NCI-H510A (cell line): ENCODE data around the gene MAP3K5.

Source experiments
- DNase-seq: peaks from one replicate; lab custom pipeline; 2025; lab: John Stamatoyannopoulos, UW

MAP3K5 gene

DNA sequence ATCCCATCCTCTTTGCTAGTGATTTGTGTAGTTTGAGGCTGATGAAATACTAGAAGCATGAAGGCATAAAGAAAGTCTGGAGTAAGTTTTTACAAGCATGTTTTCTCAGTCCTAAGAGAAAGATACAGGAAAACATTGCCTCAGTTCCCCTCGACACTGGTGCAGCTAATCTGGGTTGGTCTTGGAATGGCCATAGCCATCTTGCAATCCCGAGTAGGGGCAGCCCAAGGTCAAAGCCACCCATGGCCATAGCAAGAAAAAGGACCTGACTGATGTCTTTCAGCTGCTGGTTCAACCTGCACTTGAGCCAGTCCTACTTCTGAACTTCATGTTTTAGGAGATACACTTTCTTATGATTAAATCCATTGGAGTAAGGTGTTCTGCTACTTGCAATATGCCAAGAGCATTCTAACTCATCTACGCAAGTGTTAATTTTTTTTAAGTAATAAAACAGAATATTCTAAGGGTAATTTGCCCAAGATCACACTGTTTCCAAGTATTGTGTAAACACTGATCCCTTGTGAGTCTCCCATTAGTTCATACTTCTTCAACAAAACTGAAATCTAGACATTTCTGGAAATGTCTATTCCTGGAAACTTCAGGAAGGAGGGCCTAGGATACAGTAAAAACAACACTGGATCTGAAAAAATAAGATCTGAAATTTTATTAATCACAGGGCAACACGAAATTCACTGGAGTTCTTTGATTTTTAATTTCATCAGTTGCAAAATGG lies 108.9 kb downstream of the MAP3K5 start:
- DNase-seq: no peak

DNA sequence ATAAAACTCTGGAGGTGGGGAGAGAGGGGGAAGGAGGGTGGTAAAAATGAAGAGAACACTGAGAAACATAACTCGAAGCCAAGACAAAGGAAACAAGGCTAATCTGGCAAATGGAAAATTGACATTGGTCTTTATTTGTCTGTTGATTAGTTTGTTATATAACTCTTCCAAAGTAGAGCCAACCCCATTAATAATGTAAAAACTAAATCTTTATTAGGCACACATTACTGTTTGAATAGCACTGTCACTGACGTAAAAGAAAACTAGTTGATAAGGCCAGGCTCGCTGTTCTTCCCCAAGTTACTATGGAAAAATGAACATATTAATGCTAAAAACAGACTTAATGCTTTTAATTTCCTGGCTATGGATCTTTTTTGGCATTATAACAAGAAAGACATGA lies 110.0 kb downstream of the MAP3K5 start:
- no peak for DNase-seq

DNA sequence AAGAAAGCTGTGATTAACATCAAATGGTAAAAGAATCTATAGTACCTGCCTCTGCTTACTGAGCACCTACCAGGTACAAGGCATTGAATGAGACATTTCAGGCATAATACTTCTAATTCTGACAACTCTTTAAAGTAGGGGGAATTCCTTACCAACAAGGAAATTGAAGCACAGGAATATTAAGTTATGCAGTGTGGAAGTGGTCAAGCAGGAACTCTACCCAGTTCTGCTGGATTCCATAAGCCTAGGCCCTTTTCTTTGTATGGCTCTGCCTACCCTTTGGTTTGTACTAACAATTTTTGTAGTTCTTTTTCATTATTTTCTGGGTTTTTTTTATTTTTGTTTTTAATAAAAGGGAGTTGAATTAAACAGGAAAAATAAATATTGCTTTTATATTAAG lies 114.5 kb downstream of the MAP3K5 start:
- no peak for DNase-seq

DNA sequence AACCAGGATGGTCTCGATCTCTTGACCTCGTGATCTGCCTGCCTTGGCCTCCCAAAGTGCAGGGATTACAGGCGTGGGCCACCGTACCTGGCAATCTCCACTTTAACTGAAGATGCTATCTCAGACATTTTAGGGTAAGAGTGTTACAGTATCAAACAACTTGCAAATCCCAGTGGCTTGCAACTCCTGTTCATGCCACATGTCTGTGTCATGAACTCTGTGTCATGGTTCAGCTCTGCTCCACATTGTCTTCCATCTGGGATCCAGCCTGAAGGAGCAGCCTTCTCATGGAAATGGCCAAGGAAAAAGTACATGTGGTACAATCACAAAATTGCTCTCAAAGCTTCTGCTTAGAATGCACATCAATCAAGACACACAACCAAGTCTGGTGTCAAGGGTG lies 114.9 kb downstream of the MAP3K5 start:
- DNase-seq: no peak

DNA sequence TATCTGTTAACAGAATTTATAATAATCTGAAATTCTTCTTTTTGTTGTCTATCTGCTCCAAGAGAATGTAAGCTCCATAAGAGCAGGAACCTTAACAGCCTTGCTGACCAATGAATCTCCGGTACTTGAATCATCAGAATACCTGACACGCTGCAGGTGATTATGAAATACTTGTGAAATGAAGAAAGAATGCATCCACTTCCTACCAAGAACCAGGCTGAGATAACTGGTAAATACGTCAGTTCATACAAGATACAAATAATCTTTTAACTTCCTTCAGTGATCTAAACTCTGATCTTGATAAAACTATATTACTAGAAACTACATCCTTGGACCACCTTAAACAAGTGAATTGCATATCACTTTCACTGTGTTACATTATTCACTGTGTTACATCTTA lies 116.2 kb downstream of the MAP3K5 start:
- DNase-seq: no peak

DNA sequence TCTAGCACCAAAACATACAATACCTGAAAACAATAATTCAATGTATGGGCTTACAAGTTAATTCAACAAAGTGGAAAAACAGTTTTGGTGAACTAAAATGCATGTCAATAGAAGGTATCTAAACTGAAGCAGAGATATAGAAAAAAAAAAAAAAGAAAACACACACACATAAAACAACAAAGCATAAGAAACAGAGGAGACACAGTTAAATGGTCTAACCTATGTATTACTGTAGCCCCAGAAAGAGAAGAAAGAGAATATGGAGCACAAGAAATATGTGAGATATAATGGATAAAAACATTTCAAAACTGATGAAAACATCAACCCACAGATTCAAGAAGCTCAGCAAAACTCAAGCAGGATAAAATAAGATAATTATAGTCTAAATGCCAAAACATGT lies 118.7 kb downstream of the MAP3K5 start:
- no peak for DNase-seq

DNA sequence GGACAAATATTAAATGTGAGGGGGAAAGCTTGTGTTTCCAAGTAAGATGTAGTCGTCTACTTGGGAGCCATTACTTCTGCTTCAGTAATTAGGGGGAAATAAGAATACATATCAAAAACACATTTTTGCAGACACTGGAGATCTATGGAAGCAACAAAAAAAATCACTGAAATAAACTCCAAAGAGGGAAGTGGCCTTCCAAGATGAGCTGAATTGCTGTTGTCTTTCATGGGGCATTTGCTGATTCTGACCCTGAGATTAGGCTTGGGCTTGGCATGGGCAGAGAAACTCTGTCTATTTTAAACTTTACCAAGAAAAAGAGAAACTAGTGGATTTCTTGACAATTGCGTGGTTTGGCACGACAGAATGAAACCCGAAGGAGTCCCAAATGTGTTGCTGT lies 120.1 kb downstream of the MAP3K5 start:
- DNase-seq: no peak

DNA sequence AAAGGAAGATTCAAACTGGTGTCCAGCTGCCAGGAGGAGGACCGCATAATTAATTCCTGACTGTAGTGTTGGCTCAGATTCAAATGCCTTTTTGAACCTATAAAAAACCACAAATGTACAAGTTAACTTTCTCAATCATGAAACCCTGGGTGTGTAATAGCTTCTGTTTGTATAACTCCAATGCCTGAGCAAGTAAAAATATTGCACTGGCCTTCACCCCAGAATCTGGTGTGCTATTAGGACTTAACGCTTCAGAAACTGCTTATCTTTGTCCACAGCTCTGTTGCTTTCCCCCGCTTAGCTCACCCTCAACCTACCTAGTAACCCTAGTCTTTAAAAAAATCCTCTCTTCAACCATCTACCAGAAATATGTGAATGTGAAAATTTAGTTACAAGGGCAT lies 123.0 kb downstream of the MAP3K5 start:
- DNase-seq: no peak

DNA sequence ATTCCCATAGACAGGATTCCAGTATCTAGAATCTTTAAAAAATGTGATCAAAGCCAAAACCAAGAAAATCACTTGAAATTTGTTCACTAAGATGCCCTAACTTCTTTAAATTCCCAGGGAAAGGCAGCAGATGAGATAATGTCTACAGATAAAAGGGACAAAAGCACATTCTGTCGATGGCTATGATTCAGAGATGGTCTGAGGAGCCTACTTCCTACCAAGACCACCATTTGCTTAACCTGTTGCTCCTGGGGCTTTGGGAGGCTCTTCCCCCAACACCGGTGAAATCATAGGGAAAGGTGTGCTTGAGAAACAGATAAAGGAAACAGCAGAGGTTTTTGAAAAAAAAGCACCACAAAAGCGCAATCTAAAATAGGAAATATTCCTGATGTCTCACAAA lies 123.7 kb downstream of the MAP3K5 start:
- no peak for DNase-seq

DNA sequence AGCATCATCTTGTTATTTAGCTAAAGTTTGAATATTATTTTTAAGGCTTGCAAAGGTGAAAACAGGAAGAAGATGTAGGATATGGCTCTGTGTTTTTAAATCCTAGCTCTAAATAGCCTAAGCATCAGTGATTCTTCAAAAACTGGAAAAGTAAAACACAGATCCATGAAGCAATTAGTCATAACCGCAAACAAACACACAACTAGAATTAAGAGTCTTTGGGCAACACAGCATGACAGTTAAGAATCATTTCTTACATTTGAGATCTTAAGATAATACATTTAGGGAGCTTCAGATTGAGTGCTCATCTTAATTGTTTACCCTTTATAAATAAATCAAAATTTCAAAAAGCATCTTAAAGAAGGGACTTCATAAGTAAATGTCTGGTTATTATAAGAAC lies 126.2 kb downstream of the MAP3K5 start:
- DNase-seq: no peak

DNA sequence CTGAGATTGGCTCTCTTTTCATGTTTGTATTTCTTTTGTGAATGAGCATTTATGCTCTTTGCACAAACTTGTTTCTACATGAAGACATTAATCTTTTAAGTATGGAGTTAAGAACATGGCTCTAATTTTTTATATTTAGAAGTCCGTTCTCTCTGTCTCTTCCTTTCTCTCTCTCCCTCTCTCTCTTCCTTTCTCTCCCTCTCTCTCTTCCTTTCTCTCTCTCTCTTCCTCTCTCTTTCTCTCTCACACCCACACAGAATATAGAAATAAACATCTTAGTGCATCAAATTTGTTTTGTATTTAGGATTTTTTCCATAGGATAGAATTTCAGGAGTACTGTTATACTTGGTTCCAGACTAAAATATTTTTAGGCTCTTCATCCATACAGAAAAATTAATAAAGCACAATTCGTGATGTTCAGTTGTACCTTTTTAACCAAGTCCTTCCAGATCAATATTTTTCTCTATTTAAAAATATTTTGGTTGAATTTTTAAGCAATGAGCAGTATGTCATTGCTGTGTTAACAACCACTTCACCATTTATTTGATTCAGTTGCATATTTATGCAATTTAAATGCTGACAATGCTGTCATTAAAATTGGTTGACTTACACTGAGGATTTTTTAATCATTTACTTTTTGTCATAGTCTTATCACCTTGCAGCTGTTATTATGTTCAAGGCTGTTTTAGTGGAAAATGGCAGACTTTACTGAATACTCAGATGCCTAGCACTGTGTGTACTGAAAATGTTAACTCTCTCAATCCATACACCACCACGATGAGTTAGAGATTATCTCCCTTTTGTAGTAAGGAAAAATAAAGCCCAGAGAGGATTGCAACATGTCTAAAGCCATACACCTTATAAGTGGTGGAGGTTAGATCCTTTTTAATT lies 129.7 kb downstream of the MAP3K5 start:
- no peak for DNase-seq

DNA sequence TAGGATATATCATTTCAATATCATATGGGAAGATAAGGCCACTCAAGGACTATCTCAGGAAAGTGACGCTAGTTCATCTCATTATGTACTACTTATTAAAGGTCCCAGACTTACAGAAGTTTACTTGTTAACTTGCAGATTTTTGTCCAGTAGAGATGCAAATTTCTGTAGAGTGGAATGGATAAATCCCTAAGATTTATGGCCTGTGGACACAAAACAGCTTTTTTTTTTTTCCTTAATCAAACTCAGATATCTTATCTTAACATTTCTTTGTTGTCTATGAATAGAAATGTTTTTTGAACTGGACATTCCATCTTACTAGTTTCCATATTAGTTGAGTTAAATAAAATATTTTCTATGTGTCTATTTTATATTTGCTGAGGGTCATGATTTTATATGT lies 131.6 kb downstream of the MAP3K5 start:
- DNase-seq: no peak

DNA sequence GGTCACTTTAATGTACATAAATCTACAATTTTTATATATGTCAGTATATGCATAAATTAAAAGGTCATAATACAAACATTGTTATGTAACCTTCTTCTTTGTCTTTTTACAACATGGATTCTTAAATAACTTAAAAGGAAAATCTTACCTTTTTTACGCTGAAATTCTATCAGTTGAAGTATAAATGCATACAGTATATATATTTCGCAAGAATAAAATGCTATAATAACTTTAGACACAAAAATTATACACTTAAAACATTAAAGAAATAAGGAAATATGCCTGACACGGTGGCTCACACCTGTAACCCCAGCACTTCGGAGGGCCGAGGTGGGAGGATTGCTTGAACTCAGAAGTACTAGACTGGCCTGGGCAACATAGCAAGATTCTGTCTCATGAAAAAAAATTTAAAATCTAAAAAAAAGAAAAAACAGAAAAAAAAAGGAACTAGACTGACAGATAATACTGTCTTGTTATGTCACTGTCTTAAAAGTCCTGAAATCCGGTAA lies 132.2 kb downstream of the MAP3K5 start:
- DNase-seq: no peak

DNA sequence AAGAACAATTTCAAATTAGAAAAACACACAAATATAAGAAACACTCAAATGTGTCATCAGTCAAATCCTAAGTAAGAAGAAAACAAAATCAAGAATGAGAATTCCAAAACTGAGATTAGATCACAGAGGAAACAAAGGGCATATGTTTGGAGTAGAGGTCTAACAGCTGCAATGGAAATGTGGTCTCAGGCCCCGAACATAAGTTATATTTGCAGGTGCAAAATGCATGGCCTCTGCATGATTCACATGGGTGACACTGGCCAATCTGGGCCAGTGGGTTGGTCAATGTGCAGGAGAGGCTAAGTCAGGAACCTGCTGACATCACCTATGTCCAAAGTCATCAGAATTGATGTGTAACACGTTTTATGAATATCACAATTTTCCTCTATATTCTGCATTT lies 133.6 kb downstream of the MAP3K5 start:
- no peak for DNase-seq

DNA sequence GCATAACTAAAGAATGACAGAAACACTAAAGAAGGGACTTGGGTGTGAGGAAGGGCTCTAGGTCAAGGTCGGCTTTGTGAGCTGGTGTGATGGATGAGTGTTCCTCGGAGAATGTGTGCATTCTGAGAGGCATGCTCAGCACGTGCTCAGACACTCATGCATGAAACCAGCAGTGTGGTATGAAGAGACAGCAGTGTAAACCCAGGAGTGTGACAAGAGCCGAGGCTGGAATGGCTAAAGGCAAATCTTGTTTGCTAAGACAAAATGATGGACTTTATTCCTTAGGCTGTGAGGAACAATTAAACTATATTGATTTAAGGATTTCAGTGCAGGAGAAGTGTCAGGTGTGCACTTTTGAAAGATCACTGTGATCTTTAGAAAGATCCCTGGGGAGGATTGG lies 134.6 kb downstream of the MAP3K5 start:
- no peak for DNase-seq

DNA sequence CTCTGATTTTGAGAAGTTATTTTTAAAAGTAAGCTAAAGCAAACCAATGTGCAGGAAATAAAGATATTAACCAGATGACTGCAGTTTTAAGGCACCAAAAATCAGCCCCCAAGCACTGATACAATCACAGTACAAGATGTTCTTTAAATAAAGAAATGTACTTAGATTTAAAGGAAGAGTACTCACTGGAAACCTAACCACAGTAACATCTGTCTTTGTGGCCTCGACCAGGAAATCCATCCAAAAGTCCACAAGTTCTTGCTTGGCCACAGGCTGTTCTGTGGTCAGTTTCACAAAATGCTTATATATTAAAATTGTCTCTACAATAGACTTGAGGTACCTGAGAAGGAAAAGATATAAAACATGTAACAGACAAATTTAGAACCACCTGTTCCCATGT lies 136.2 kb downstream of the MAP3K5 start:
- DNase-seq: no peak

DNA sequence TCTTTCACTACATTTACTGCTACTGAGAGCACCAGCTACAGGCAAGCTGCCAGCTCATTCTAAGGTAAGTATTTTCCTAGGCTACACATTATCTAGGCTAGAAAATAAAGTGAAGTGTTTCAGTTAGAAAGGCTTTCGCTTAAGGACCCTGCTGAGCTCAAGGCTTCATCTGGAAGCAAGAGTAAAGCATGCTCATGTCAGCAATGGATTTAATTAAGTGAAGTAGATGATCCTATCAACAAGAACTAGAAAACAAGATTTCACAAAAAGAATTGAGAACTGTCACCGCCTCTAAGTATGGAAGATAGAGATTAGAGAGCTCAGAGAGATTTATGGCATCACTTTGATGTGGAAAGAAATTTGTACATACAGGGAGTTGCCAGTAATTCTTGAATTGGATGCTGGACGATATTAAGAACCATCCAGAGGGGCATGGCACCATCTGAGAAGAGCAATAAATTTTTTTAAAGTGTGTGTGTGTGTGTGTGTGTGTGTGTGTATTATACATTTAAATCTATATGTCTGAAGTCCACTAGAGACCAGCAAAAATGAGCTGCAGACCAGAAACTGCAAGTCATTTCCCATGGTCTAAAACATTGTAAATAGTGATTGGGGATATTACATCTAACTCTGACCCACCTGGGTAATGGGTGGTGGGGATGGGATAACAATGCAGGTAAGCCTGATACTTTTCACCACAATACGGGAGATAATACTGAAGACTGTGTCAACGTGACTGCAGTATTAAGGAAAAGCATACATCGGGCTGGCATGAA lies 136.8 kb downstream of the MAP3K5 start:
- DNase-seq: no peak

DNA sequence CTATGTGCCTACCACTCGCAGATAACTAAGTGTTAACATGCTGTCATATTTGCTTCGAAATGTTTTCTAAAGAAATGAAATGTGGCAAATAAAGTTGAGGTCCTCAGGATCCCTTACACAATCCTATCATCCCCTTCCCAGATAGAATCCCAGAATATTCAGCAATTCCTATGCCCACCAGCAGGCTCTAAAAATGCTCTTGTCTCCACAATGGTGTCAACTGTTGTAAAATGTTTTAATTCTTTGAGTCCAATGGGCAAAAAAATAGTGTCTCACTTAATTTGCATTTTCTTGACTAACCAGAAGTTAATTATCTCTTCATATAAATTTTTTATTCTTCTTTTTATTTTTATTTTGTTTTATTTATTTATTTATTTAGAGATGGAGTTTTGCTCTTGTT lies 138.2 kb downstream of the MAP3K5 start:
- DNase-seq: no peak

DNA sequence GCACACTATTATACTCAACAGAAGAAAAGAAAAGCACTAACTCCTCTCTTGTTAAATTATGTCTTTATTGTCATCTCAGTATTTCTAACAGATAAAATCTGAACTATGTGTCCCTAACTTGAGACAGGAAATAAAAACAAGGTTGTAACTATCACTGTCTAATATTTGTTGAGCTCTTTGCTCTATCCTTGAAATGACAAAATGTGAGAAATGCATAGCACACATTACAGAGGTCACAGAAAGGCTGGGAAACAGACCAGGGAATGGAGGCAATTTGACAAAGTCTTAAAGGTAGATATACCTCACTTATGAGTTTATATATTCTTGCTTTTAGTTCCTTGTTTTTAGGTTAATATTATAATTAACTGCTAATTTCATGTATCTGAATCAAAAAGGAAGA lies 139.6 kb downstream of the MAP3K5 start:
- no peak for DNase-seq

DNA sequence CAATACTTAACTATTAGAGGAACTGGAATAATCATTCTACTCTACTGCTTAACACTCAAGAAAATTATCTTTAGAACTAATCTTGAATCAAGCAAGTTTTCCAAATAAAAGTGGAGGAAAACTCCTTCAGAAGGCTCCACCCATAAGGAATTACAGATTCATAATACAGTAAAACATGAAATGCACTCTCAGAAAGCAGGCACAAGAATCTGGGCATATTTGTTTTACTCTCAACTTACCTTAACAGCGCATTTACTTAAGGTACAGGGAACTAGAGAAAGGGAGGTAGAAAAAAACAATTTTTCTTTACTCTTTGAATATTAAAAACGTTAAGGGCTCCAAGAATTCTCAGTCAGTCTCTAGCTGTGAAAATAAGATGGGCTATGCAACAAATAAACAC lies 140.3 kb downstream of the MAP3K5 start:
- DNase-seq: no peak

DNA sequence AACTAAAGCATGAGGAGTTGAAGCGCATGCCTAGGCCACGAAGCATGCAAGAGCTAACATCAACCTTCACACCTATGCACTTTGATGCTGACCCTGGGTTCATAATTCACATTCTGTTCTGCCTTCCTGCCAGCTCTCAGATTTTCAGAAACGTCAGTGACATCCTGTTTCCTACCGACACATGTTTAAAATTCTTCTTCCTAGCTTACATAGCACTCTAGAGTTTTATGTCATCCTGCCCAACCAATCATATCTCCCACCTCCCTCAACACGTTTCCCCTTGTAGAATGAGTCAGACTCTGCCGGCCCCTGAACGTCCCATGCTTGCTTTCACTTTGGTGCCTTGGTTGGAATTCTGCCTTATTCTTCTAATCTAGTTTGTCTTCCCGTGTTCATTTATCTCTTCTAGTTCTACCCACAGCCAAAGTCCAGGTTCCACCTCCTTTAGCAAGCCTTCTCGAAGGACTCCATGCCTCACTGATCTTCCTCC lies 144.9 kb downstream of the MAP3K5 start:
- DNase-seq: no peak

DNA sequence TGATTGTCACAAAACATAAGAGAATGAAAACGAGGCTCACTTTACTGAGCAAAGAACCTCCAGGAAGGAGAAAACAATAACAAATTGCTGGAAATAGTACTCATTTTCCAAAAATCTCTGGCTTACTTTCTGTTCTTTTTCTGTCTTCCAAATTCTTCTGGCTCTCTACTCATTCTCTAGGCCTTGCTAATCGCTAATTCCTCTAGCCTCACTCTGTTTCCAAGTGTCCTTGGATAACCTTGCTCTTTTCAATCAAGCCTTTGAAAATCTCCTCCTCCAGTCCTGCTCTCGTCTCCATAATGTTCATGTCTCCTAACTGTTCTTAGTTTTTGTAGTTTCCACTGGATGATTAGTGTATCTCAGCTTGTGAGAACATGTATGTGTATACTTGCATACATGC lies 145.9 kb downstream of the MAP3K5 start:
- DNase-seq: no peak

DNA sequence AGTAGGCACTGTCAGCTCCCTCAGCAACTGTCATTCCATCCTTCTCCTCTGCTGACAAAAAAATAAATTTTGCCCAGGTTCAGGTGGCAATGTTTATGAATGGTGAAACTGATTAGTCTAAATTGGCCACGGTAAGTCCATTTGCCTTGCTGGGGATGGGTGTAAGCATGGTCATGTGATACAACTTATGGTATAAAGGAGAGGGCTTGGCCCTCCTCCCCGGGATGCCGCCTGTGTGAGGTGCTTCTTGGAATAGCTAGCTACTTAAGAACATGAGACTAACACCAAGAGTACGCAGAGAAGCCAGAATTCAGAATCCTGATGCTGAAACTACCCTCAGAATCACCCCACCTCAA lies 147.7 kb downstream of the MAP3K5 start:
- no peak for DNase-seq
